GM21390 (cell line): ENCODE measurements around the gene HAUS5.

Experiments
- ATAC-seq: cut with Tn5 transposase; IDR thresholded peaks from one replicate; pipeline ENCODE4 v1.9.1; 2021; ENCODE audit not compliant: unreplicated experiment

HAUS5 gene

GRCh38 chr19:35669974-35670373, 57.4 kb downstream of the HAUS5 start:
- no peak for ATAC-seq

- no peak for ATAC-seq
These were observed 58.2 kb downstream of the HAUS5 start for GRCh38 chr19:35670686-35671085.

- ATAC-seq, result no peak
These were observed 59.3 kb downstream of the HAUS5 start for GRCh38 chr19:35671818-35672217.

- ATAC-seq, result no peak
These were observed 60.7 kb downstream of the HAUS5 start for GRCh38 chr19:35673121-35673804.
